Activated CD8-positive, alpha-beta memory T cell treated with anti-CD3 and anti-CD28 coated beads for 1 hour (primary cell): ENCODE measurements around the gene TMEM37.

Experiments
- DNase-seq, 2 donors: peaks; one replicate each; pipeline ENCODE4 v3.0.0-alpha.2; 2020; ENCODE audit warnings: low read depth in 1 of 2; ENCODE audit errors: extremely low read depth in 1 of 2

TMEM37 gene

GRCh38 chr2:119431976-119432850, 559 bp downstream of the TMEM37 start:
- no peak for DNase-seq

GRCh38 chr2:119432851-119433522, 1.3 kb downstream of the TMEM37 start:
- DNase-seq, result no peak

- no peak for DNase-seq
Observed at GRCh38 chr2:119433636-119434327, 2.1 kb downstream of the TMEM37 start.

- no peak for DNase-seq
Observed at GRCh38 chr2:119434664-119435063, 3.0 kb downstream of the TMEM37 start.

GRCh38 chr2:119435081-119435952, 3.7 kb downstream of the TMEM37 start:
- no peak for DNase-seq

GRCh38 chr2:119435953-119436297, 4.3 kb downstream of the TMEM37 start:
- DNase-seq, result no peak

GRCh38 chr2:119436993-119437772, 5.5 kb downstream of the TMEM37 start:
- no peak for DNase-seq

GRCh38 chr2:119438128-119438656, 6.5 kb downstream of the TMEM37 start:
- DNase-seq, result no peak

GRCh38 chr2:119438726-119439284, 7.2 kb downstream of the TMEM37 start:
- DNase-seq, result no peak

GRCh38 chr2:119439574-119440500, 8.2 kb downstream of the TMEM37 start:
- no peak for DNase-seq

GRCh38 chr2:119440501-119440870, 8.8 kb downstream of the TMEM37 start:
- DNase-seq, result no peak

GRCh38 chr2:119440873-119441272, 9.2 kb downstream of the TMEM37 start:
- no peak for DNase-seq

GRCh38 chr2:119441376-119442225, 9.9 kb downstream of the TMEM37 start:
- no peak for DNase-seq

GRCh38 chr2:119442226-119442619, 10.6 kb downstream of the TMEM37 start:
- DNase-seq, result no peak

- no peak for DNase-seq
Observed at GRCh38 chr2:119442850-119443249, 11.2 kb downstream of the TMEM37 start.

GRCh38 chr2:119446037-119446436, 14.4 kb downstream of the TMEM37 start:
- DNase-seq, result no peak

GRCh38 chr2:119448427-119449141, 16.9 kb downstream of the TMEM37 start:
- DNase-seq, result no peak
